HG02763 (cell line): ENCODE data around the gene SEC24D.
"Not testable (repeated sequence)": the region's sequence is repeated elsewhere in the genome, so short reads cannot be mapped to it uniquely, and the experiment has no call there.

ENCODE experiments used
- ATAC-seq: cut with Tn5 transposase; IDR thresholded peaks from one replicate; pipeline ENCODE4 v1.9.1; 2021; ENCODE audit warnings: mild to moderate bottlenecking, moderate library complexity; ENCODE audit not compliant: unreplicated experiment

Gene SEC24D

DNA sequence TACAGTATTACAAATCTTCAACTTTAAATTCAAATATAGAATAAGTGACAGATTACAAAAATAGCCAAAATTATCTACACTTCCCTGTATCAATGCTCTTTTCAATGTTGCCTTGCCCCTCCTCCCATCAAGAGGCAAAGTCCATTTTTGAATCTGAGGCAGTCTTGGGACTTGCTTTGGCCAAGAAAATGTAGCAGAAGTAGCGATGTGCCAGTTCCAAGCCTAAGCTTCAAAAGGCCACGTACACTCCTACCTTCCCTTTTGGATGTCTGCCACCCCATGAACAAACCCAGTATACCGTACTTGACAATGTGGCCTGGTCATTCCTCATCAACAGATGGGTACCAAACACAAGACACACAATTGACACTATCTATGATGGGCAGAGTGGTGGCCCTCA, 24.1 kb downstream of the SEC24D start:
- ATAC-seq, result no peak

DNA sequence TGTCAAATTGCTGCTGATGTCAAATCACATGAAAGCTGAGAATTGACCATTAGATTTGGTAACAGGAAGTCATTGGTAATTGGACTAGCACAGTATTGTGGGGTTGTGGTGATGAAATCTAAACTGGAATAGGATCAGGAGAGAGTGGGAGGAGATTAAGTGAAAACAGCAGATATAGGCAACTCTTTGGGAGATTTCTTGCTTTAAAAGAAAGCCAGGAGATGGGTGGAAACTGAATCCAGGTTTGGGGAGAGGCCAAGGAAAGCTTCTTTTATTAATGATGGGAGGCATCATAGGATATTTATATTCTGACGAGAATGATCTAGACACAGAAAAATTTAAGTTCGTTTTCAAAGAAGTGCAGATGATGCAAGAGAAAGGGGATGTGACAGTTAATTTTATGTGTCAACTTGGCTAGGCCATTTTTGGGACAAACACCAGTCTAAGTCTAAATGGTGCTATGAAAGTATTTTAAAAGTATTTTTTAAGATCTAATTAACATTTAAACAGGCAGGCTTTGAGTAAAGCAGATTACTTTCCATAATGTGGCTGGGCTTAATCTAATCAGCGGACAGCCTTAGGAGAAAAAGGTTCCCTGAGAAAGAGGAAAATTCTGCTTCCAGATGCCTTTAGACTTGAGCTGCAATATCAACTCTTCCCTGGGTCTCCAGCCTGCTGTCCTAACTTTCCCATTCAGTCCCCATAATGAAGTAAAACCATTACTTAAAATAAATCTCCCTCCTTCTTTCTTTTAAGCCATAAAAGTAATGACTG, 24.7 kb downstream of the SEC24D start:
- no peak for ATAC-seq

DNA sequence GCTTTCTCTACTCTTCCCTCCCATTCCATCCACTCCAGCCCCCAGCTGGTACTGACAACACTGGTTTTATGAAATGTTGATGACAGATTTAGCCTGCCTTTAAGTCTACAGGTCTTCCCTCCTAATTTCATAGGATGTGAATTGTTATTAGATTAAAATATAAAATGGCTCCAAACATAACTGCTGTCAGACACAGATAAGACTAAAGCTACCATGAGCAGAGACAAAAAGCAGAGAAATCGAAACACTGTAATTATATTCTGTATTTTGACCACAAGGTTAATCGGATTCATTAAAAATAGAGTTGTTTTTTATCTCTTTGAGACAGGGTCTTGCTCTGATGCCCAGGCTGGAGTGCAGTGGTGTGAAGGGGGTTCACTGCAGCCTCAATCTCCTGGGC, 28.3 kb downstream of the SEC24D start:
- no peak for ATAC-seq

DNA sequence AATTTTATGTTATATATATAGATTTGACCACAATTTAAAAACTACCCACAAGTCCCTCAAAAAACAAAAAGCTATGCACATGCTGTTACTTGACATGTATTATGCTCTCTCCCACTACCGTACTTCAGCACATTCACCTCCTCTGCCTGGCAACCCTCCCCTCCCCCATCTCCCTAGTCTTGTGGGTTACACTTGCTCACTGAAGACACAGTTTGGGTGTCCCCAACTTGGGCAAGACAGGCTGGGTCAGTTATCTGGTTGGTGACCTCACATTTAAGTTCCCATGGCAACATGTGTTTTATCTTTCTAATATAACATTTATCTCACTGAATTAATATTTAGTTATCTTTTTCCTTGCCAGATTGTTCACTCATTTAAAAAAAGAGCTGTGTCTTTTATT, 32.7 kb downstream of the SEC24D start:
- ATAC-seq, result no peak

DNA sequence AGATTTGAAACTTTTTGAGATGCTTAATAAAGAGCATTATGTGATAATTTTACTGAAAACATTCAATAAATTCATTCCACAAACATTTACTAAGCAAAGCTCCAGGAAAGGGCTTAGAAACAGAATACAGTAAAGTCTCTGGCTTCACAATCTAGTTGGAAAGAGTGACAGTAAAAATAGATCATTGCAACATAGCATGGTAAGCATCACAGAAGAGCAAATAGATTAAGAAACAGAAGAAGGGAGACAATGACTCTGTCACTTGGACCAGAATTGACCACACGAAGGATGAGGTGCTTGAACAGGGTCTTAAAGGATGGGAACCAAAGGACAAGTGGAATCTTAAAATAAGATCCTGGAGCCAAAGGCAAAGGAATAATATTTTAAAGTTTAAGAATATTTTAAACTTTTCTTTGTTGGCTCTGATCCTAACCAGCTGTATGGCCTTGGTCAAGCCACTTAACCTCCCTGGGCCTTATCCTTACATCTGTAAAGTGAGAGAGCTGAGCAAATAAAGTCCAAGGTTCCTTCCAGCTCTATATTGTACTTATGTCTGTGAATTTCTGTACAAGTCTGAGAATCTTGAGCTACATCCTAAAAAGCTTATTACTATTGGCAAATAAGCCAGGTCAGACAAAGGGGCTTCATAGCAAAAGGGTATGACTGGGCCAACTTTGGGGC, 33.9 kb downstream of the SEC24D start:
- no peak for ATAC-seq

DNA sequence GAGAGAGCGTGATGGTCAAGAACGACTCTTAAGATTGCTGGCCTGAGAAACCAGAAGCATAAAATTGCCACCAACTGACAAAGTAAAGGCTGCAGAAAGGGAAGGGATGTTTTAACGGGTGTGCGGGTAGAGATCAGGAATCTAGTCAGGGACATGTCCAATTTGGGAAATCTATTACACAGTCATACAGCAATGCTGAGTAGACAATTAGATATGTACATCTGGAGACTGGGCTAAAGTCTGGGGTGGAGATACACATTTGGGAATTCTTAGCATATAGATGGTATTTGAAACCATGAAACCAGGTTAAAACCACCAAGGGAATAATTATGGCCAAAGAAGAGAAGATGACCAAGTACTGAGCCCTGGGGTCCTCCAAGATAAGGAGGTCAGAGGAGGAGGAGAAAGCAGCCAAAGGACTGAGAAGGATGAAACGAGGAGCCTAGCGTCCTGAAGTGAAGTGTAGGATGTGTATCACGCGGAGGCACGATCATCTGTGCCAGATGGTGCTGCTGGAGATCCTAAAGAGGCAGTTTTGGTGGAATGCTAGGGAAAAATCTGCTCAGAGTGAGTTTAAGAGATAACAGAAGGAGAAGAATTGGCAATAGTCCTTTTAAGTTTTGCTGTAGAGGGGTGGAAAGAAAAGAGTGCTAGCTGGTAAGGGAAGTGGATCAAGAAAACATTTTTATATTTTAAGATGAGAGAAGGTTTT, 36.5 kb downstream of the SEC24D start:
- no peak for ATAC-seq

DNA sequence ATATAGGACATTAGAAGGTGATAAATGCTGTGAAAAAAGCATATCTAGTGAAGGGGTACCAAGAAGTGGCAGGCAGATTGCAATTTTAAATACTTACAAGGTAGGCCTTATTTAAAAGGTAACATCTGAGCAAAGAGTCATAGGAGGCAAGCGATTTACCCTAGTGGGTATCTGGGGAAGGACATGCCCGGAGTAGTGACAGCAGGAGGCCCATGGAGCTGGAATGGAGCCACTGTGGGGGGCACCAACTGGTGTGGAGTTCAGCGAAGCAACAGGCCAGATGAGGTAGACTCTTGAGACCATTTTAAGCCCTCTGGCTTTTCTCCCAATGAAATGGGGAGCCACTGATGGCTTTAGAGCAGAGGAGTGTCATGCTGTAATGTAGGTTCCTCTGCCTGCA, 37.3 kb downstream of the SEC24D start:
- no peak for ATAC-seq

DNA sequence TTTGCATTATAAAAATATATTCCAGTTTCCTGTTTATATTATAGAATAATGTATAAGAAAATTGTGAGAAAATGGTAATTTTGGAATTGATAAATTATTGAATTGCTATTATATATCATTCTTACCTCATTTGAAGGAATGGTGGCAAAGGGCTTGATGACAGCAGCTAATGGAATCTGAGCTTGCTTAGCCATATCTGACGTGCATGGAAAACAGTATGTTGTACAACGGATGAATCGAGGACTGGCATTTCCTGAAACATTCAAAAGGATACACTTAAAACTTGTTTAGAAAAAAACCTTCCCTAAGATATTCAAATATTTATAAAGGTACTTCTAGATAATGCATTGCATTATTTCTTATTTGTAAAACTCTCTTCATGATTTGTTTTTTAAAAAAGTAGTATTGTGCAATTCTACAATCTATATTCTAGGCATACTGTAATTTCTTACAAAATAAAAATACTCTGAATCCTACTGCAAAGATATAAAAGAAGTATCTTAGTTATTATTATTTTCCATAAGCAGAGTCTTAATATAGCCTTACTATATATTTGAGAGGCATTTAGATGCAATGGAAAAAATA, 38.3 kb downstream of the SEC24D start:
- ATAC-seq, result no peak

DNA sequence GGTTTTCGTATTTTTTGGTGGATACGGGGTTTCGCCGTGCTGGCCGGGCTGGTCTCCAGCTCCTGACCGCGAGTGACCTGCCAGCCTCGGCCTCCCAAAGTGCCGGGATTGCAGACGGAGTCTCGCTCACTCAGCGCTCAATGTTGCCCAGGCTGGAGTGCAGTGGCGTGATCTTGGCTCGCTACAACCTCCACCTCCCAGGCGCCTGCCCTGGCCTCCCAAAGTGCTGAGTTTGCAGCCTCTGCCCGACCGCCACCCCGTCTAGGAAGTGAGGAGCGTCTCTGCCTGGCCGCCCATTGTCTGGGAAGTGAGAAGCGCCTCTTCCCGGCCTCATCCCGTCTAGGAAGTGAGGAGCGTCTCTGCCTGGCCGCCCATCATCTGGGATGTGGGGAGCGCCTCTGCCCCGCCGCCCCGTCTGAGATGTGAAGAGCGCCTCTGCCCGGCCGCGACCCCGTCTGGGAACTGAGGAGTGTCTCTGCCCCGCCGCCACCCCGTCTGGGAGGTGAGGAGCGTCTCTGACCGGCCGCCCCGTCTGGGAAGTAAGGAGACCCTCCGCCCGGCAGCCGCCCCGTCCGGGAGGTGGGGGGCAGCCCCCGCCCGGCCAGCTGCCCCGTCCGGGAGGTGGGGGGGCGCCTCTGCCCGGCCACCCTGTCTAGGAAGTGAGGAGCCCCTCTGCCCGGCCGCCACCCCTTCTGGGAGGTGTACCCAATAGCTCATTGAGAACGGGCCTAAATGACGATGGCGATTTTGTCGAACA, 44.1 kb downstream of the SEC24D start:
- ATAC-seq, result not testable (repeated sequence)

DNA sequence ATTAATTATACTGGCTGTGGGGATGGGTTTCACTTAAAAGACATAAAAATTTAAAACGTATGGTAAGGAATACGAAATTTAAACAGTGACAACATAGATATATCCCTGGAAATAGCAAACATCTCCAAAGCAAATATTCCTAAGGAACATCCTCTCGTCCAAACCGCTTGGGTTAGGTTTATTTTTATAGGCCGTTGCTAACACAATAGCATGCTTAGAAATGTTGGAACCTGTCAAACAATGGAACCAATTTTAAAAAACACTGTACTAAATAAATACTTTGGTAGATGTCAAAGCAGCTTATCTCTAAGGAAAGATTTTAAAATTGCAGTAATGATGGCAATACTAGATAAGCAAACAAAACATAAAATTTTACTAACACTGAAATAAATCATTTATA, 45.4 kb downstream of the SEC24D start:
- no peak for ATAC-seq

DNA sequence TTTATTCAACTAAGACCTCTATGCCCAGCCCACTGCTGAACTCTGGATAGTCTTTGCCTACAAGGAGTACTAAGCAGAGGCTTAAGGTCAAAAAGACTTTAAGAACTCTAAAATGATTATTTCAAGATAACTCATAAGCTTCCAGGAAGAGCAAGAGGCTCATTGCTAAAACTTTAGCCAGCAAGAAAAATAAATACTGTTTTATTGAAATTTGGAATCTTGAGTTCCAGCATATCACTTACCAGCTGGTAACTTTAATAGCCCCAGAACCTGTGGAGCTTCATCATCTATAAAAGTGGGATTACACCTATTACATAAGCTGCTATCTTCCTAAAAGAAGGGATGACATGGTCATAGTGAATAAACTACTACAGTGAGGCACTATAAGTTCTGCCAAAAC, 47.0 kb downstream of the SEC24D start:
- no peak for ATAC-seq

DNA sequence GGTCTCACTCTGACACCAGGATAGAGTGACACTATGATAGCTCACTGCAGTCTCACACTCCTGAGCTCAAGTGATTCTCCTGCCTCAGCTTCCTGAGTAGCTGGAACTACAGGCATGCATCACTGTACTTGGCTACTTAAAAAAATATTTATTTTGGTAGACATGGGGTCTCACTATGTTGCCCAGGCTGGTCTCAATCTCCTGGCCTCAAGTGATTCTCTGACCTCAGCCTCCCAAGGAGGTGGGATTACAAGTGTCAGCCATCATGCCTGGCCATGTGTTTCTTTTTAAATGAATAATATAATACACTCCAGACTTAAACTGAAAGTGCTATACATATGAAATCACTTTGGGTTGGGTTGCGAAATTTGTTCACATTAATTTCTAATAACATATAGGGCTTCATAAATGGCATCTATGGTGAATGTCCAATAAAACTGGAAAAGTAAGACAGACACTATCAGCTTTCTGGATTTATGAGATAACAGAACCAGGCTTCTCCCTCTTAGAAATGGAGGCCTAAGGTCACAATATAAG, 48.0 kb downstream of the SEC24D start:
- no peak for ATAC-seq

DNA sequence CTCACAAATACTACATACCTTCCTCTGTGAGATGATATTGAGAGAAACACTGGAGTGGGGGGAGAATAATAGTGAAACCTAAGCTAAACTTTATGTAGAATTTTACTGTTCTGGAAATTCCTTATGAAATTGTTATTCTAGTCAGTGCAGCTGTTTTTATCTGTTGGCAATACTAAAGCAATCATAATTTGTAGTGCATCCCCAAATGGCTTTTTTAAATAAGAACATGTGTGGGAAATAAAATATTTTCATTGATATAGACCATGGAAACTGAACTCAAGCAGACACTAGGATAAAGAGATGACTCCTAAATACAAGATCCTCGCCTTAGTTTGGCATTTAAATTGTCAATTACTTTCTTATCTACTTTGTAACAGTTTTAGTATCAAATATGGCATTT, 51.1 kb downstream of the SEC24D start:
- no peak for ATAC-seq

DNA sequence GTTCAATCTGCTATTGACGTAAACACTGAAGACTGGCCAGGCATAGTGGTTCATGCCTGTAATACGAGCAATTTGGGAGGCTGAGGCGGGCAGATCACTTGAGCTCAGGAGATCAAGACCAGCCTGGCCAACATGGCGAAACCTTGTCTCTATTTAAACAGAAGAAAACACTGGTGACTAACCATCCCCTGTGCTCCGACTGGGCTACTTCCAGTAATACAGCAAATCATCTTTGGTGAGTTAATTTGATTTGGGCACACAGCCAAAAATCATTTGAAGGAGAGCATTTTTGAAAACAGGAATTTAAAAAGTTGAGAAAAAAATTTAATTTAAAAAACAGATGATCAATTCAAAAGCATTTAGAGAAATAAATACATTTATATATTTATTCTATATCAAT, 52.0 kb downstream of the SEC24D start:
- ATAC-seq, result no peak

DNA sequence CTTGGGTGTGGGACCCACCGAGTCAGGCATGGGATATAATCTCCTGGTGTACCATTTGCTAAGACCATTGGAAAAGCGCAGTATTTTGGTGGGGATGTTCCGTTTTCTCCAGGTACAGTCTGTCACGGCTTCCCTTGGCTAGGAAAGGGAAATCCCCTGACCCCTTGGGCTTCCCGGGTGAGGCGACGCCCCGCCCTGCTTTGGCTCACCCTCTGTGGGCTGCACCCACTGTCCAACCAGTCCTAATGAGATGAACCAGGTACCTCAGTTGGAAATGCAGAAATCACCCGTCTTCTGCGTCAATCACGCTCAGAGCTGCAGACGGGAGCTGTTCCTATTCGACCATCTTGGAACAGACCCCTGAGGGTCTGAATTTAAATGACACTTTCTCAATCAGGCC, 53.0 kb downstream of the SEC24D start:
- not testable (repeated sequence) for ATAC-seq

DNA sequence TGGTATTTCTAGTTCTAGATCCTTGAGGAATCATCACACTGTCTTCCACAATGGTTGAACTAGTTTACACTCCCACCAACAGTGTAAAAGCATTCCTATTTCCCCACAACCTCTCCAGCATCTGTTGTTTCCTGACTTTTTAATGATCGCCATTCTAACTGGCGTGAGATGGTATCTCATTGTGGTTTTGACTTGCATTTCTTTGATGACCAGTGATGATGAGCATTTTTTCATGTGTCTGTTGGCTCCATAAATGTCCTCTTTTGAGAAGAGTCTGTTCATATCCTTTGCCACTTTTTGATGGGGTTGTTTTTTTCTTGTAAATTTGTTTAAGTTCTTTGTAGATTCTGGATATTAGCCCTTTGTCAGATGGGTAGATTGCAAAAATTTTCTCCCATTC, 58.3 kb downstream of the SEC24D start:
- not testable (repeated sequence) for ATAC-seq

DNA sequence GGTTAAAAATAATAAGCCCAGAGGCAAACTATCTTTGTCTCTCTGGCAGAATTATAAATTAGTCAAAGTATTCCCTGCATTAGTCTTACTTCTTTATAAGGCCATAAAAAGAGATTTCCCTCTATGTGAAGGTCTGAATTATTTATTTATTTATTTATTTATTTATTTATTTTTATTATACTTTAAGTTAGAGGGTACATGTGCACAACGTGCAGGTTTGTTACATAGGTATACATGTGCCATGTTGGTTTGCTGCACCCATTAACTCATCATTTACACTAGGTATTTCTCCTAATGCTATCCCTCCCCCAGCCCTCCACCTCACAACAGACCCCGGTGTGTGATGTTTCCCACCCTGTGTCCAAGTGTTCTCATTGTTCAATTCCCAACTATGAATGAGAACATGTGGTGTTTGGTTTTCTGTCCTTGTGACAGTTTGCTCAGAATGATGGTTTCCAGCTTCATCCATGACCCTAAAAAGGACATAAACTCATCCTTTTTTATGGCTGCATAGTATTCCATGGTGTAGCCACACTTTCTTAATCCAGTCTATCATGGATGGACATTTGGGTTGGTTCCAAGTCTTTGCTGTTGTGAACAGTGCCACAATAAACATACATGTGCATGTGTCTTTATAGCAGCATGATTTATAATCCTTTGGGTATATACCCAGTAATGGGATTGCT, 58.8 kb downstream of the SEC24D start:
- ATAC-seq, result not testable (repeated sequence)

DNA sequence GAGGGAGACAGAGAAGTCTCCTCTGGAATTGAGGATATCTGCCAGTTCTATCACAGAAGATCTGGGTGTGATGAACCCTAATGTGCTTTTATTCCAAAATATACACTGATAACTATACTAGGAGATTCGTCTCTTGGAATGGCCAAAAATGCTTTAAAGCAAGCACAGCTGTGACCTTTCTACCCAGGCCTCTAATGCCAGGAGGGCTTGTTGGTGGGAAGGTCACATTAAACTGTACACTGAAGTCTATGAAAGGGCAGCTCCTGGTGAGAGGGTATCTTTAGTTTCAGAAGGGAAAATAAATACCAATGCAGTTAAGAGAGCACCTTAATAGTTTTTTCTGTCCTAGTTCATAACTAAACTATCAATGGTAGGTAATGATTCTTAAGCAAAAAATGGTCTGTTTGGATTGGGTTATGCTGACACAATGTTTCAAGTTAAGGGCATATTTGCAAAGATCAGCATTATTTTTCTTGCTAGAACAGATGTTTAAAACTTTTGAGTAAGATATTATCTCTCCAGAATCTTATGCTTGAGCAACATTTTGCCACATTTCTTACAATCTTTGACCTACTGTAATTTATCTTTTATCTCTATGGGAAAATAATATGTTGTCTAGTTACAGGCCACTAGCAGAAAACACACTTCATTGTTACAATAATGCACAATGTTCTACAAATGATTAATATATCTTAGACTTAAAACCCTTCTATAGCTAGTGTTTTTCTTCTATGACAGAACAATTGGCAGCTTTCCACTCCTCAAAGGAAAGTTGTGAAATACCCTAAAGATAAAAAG, 59.6 kb downstream of the SEC24D start:
- ATAC-seq, result no peak

DNA sequence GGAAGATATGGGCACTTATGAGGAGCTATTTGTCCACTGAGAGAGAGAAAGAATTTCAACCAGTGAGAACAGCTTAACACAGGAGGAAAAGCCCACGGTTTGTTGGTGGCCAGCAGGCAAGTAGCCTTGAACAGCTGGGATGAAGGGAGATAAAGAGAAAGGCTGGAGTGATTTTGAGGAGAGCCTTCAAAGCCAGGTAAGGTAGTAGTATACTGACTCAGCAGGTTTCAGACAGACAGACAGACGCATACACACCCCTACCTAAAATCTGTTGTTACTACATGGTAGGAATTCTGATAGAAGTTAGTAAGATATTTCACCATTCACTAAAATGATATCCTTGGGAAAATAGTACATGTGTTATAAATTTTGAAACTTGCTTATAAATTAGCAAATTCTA, 60.5 kb downstream of the SEC24D start:
- no peak for ATAC-seq
